NT2/D1 (cell line): ENCODE measurements around the gene GNG14.

Experiments
- DNase-seq: peaks from one replicate; pipeline ENCODE4 v3.0.0-alpha.2; 2011; ENCODE audit warnings: low read depth, low spot score
- H3K27me3 ChIP-seq: 2 replicates; pipeline ENCODE4 v1.6.0; 2011; ENCODE audit warnings: mild to moderate bottlenecking; ENCODE audit not compliant: insufficient read length, insufficient read depth
- H3K36me3 ChIP-seq: 2 replicates; pipeline ENCODE4 v1.6.1; 2011; ENCODE audit warnings: mild to moderate bottlenecking, low read length, mixed read lengths; ENCODE audit not compliant: insufficient read depth, insufficient read length
- H3K4me1 ChIP-seq: 2 replicates; pipeline ENCODE4 v1.5.1; 2011; ENCODE audit not compliant: insufficient read depth, insufficient read length
- H3K4me3 ChIP-seq: 2 replicates; pipeline ENCODE4 v1.5.1; 2011; ENCODE audit warnings: low read depth; ENCODE audit not compliant: insufficient read length
- H3K9ac ChIP-seq: 2 replicates; pipeline ENCODE4 v1.6.0; 2011; ENCODE audit warnings: low read depth; ENCODE audit not compliant: insufficient read length
- H3K9me3 ChIP-seq: 2 replicates; pipeline ENCODE4 v1.5.1; 2011; ENCODE audit warnings: mild to moderate bottlenecking, low read length; ENCODE audit not compliant: insufficient read depth
- SUZ12 ChIP-seq: IDR thresholded peaks from 2 replicates; pipeline ENCODE4 v1.6.1; 2011; ENCODE audit not compliant: insufficient read length, insufficient read depth; ENCODE audit errors: extremely low read depth
- YY1 ChIP-seq: IDR thresholded peaks from 2 replicates; pipeline ENCODE4 v1.6.1; 2011; ENCODE audit not compliant: insufficient read length, insufficient read depth
- ZNF274 ChIP-seq: IDR thresholded peaks from 2 replicates; pipeline ENCODE4 v1.6.1; 2011; ENCODE audit warnings: mild to moderate bottlenecking, low read depth, low read length

GNG14 gene

GRCh38 chr19:12727745-12728433 lies 40.1 kb downstream of the GNG14 start:
- Histone ChIP-seq H3K4me1 (peaks cover 7% of the 10 kb centered on the region), H3K9me3 (no peaks in the 10 kb centered on the region), H3K9ac (no peak overlapping the region), H3K36me3 (peaks cover 51% of the 10 kb centered on the region), H3K27me3 (no peaks in the 10 kb centered on the region), H3K4me3 (no peak overlapping the region)
- DNase-seq: no peak
- TF ChIP-seq YY1 (no peak), ZNF274 (no peak), SUZ12 (no peak)

GRCh38 chr19:12730064-12730463 lies 42.3 kb downstream of the GNG14 start:
- Histone ChIP-seq H3K4me3 (no peak overlapping the region), H3K9ac (no peak overlapping the region), H3K36me3 (peaks cover 55% of the 10 kb centered on the region), H3K9me3 (no peaks in the 10 kb centered on the region), H3K27me3 (no peaks in the 10 kb centered on the region), H3K4me1 (peaks cover 7% of the 10 kb centered on the region)
- no peak for TF ChIP-seq SUZ12
- TF ChIP-seq ZNF274: no peak
- TF ChIP-seq YY1: no peak
- no peak for DNase-seq

GRCh38 chr19:12731337-12731736 lies 43.5 kb downstream of the GNG14 start:
- no peak for DNase-seq
- Histone ChIP-seq H3K36me3 (peaks cover 55% of the 10 kb centered on the region), H3K4me3 (no peak overlapping the region), H3K9ac (no peak overlapping the region), H3K9me3 (no peaks in the 10 kb centered on the region), H3K27me3 (no peaks in the 10 kb centered on the region), H3K4me1 (peaks cover 9% of the 10 kb centered on the region)
- TF ChIP-seq ZNF274 (no peak), YY1 (no peak), SUZ12 (no peak)

- peak overlapping the region; percentile 81 for H3K4me3 ChIP-seq
- H3K9ac ChIP-seq: peak overlapping the region; percentile 91
- peaks cover 9% of the 10 kb centered on the region for H3K4me1 ChIP-seq
- H3K27me3 ChIP-seq: no peaks in the 10 kb centered on the region
- no peaks in the 10 kb centered on the region for H3K9me3 ChIP-seq
- peaks cover 49% of the 10 kb centered on the region for H3K36me3 ChIP-seq
- TF ChIP-seq ZNF274 (no peak), YY1 (no peak), SUZ12 (no peak)
- DNase-seq: no peak
These were observed 45.8 kb downstream of the GNG14 start for GRCh38 chr19:12733369-12734214.

GRCh38 chr19:12736995-12737834 lies 49.4 kb downstream of the GNG14 start, which contains the start of gene GET3:
TSS of gene GET3 (plus strand) at chr19:12737497. CDS start at chr19:12737506, 9 bp downstream.
- H3K4me3 ChIP-seq: peak within 1 kb of the TSS; percentile 95
- H3K9ac ChIP-seq: peak within 1 kb of the TSS; percentile 93
- H3K36me3 ChIP-seq: peaks cover 41% of the 10 kb centered on the region
- peak; percentile 99 for DNase-seq
- H3K27me3 ChIP-seq: no peaks in the 10 kb centered on the region
- peaks cover 4% of the 10 kb centered on the region for H3K4me1 ChIP-seq
- H3K9me3 ChIP-seq: no peaks in the 10 kb centered on the region
- TF ChIP-seq SUZ12 (no peak), YY1 (peak; percentile 93), ZNF274 (no peak)

- peaks cover 39% of the 10 kb centered on the region for H3K36me3 ChIP-seq
- no peaks in the 10 kb centered on the region for H3K9me3 ChIP-seq
- H3K27me3 ChIP-seq: no peaks in the 10 kb centered on the region
- H3K4me1 ChIP-seq: peaks cover 2% of the 10 kb centered on the region
- peak overlapping the region; percentile 95 for H3K4me3 ChIP-seq
- H3K9ac ChIP-seq: peak overlapping the region; percentile 93
- no peak for DNase-seq
- TF ChIP-seq ZNF274 (no peak), YY1 (no peak), SUZ12 (no peak)
These were observed 50.1 kb downstream of the GNG14 start for GRCh38 chr19:12737835-12738351.
